NB4 (cell line): ENCODE data around the gene MPRIP.

Source experiments
- MYC ChIP-seq: IDR thresholded peaks from 2 replicates; pipeline ENCODE4 v1.6.1; 2011; ENCODE audit warnings: low read depth, low read length
- POLR2A ChIP-seq: IDR thresholded peaks from 2 replicates; pipeline ENCODE4 v1.6.1; 2011; ENCODE audit warnings: mild to moderate bottlenecking; ENCODE audit not compliant: insufficient read length; ENCODE audit errors: extremely low read depth
- TF ChIP-seq, protein P1 (sequence below): IDR thresholded peaks from one replicate; pipeline ENCODE4 v1.5.1; 2012; ENCODE audit warnings: low read depth, low read length
- TF ChIP-seq, protein P2 (sequence below): IDR thresholded peaks from 2 replicates; pipeline ENCODE4 v1.6.1; 2011; ENCODE audit warnings: low read depth, low read length

GRCh38 chr17:17015230-17015629 is 27.0 kb upstream of the MPRIP start:
- TF ChIP-seq, protein P1, sequence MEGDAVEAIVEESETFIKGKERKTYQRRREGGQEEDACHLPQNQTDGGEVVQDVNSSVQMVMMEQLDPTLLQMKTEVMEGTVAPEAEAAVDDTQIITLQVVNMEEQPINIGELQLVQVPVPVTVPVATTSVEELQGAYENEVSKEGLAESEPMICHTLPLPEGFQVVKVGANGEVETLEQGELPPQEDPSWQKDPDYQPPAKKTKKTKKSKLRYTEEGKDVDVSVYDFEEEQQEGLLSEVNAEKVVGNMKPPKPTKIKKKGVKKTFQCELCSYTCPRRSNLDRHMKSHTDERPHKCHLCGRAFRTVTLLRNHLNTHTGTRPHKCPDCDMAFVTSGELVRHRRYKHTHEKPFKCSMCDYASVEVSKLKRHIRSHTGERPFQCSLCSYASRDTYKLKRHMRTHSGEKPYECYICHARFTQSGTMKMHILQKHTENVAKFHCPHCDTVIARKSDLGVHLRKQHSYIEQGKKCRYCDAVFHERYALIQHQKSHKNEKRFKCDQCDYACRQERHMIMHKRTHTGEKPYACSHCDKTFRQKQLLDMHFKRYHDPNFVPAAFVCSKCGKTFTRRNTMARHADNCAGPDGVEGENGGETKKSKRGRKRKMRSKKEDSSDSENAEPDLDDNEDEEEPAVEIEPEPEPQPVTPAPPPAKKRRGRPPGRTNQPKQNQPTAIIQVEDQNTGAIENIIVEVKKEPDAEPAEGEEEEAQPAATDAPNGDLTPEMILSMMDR = no peak
- TF ChIP-seq POLR2A (no peak), MYC (no peak)
- TF ChIP-seq, protein P2, sequence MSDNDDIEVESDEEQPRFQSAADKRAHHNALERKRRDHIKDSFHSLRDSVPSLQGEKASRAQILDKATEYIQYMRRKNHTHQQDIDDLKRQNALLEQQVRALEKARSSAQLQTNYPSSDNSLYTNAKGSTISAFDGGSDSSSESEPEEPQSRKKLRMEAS = no peak
